ENCODE results near the gene MRPL52.

Gene MRPL52

DNA sequence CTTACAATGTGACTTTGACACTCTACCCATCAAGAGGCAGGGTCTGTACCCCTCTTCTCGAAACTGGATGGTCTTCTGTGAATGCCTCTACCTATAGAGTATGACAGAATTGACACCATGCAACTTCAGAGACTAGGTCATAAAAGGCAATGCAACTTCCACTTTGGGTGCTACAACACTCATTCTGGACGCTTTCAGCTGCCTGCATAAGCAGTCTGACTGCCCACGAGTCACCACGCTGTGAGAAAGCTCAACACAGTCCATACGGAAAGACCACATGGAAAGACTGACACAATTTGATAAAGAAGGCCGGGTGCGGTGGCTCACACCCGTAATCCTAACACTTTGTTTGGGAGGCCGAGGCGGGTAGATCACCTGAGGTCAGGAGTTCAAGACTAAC is 29.3 kb upstream of the MRPL52 start:
- no peak for TF ChIP-seq CREB1 (IDR thresholded peaks at IDR 0.05; ENCODE audit: low read depth)
- TF ChIP-seq, protein P1, sequence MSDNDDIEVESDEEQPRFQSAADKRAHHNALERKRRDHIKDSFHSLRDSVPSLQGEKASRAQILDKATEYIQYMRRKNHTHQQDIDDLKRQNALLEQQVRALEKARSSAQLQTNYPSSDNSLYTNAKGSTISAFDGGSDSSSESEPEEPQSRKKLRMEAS (IDR thresholded peaks at IDR 0.05) = no peak
- TF ChIP-seq, protein P2, sequence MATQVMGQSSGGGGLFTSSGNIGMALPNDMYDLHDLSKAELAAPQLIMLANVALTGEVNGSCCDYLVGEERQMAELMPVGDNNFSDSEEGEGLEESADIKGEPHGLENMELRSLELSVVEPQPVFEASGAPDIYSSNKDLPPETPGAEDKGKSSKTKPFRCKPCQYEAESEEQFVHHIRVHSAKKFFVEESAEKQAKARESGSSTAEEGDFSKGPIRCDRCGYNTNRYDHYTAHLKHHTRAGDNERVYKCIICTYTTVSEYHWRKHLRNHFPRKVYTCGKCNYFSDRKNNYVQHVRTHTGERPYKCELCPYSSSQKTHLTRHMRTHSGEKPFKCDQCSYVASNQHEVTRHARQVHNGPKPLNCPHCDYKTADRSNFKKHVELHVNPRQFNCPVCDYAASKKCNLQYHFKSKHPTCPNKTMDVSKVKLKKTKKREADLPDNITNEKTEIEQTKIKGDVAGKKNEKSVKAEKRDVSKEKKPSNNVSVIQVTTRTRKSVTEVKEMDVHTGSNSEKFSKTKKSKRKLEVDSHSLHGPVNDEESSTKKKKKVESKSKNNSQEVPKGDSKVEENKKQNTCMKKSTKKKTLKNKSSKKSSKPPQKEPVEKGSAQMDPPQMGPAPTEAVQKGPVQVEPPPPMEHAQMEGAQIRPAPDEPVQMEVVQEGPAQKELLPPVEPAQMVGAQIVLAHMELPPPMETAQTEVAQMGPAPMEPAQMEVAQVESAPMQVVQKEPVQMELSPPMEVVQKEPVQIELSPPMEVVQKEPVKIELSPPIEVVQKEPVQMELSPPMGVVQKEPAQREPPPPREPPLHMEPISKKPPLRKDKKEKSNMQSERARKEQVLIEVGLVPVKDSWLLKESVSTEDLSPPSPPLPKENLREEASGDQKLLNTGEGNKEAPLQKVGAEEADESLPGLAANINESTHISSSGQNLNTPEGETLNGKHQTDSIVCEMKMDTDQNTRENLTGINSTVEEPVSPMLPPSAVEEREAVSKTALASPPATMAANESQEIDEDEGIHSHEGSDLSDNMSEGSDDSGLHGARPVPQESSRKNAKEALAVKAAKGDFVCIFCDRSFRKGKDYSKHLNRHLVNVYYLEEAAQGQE (IDR thresholded peaks at IDR 0.05; ENCODE audit: low read depth) = no peak

DNA sequence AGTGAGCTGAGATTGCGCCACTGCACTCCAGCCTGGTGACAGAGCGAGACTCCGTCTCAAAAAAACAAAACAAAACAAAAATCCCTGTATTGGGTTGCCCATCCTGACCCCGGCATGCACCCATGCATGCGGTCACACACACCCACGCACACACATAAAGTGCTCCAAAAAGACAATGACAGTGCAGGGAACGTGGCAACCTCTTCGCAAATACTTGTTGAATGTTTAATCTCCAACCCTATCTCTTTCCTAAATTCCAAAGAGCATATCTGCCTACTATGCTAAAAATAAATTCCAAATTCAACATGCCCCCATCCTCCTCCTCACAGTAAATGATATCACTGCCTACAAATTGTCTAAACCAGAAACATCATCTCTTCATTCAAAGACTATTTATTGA is 28.0 kb upstream of the MRPL52 start:
- TF ChIP-seq NFIC (IDR thresholded peaks at IDR 0.05) = no peak
- TF ChIP-seq CREB1 (IDR thresholded peaks at IDR 0.05; ENCODE audit: low read depth) = no peak
- TF ChIP-seq CEBPB (IDR thresholded peaks at IDR 0.05) = no peak
- no peak for TF ChIP-seq EP300 (IDR thresholded peaks at IDR 0.05; ENCODE audit: borderline replicate concordance)
- no peak for TF ChIP-seq YY1 (IDR thresholded peaks at IDR 0.05; ENCODE audit: low read depth)
- no peak for TF ChIP-seq EGR1 (IDR thresholded peaks at IDR 0.05)
- TF ChIP-seq, protein P1 (IDR thresholded peaks at IDR 0.05) = no peak
- no peak for TF ChIP-seq FOXM1 (IDR thresholded peaks at IDR 0.05; ENCODE audit: borderline replicate concordance, low read depth)
- TF ChIP-seq, protein P2 (IDR thresholded peaks at IDR 0.05; ENCODE audit: low read depth) = no peak
- no peak for TF ChIP-seq TEAD4 (IDR thresholded peaks at IDR 0.05)
- TF ChIP-seq, protein P3, sequence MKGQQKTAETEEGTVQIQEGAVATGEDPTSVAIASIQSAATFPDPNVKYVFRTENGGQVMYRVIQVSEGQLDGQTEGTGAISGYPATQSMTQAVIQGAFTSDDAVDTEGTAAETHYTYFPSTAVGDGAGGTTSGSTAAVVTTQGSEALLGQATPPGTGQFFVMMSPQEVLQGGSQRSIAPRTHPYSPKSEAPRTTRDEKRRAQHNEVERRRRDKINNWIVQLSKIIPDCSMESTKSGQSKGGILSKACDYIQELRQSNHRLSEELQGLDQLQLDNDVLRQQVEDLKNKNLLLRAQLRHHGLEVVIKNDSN (IDR thresholded peaks at IDR 0.05) = no peak
- TF ChIP-seq TCF12 (IDR thresholded peaks at IDR 0.05; ENCODE audit: low read depth) = no peak
- TF ChIP-seq TAF1 (IDR thresholded peaks at IDR 0.05; ENCODE audit: low read depth) = no peak
- no peak for TF ChIP-seq ZBTB7A (IDR thresholded peaks at IDR 0.05; ENCODE audit: low read depth)
- TF ChIP-seq RAD21 (IDR thresholded peaks at IDR 0.05; ENCODE audit: low read depth) = no peak

DNA sequence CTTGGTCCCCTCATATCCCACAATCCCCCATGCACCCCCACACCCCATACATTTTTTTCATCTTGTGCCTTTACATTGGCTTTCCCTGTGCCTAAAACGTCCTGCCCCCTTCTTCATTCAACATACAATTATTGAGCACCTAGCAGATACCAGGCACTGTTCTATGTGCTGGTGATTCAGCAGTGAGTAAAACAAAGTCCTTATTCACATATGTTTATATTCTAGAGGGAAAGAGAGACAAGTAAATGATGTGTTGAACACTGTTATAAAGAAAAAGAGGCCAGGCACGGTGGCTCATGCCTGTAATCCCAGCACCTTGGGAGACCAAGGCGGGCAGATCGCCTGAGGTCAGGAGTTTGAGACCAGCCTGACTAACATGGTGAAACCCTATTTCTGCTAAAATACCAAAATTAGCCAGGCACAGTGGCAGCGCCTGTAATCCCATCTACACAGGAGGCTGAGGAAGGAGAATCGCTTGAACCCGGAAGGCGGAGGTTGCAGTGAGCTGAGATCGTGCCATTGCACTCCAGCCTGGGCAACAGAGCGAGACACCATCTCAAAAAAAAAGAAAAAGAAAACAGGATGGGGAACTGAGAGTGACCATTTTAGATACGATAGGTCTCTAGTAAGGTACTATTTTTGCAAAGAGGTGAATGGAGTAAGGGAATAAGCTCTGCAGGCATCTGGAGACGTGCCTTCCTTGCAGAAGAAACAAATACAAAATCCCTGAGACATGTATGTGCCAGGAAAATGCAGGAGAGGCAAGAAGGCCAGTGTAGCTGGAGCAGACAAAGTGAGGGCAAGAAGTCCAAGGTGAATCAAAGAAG is 26.6 kb upstream of the MRPL52 start:
- TF ChIP-seq TCF12 (IDR thresholded peaks at IDR 0.05; ENCODE audit: low read depth) = no peak
- TF ChIP-seq CEBPB (IDR thresholded peaks at IDR 0.05) = no peak
- TF ChIP-seq ZBTB7A (IDR thresholded peaks at IDR 0.05; ENCODE audit: low read depth) = no peak
- TF ChIP-seq RAD21 (IDR thresholded peaks at IDR 0.05; ENCODE audit: low read depth) = no peak
- TF ChIP-seq, protein P1 (IDR thresholded peaks at IDR 0.05) = no peak
- TF ChIP-seq TEAD4 (IDR thresholded peaks at IDR 0.05) = no peak
- TF ChIP-seq, protein P3 (IDR thresholded peaks at IDR 0.05) = no peak
- TF ChIP-seq EGR1 (IDR thresholded peaks at IDR 0.05) = no peak
- no peak for TF ChIP-seq TAF1 (IDR thresholded peaks at IDR 0.05; ENCODE audit: low read depth)
- TF ChIP-seq, protein P2 (IDR thresholded peaks at IDR 0.05; ENCODE audit: low read depth) = no peak
- no peak for TF ChIP-seq EP300 (IDR thresholded peaks at IDR 0.05; ENCODE audit: borderline replicate concordance)
- TF ChIP-seq CREB1 (IDR thresholded peaks at IDR 0.05; ENCODE audit: low read depth) = no peak
- no peak for TF ChIP-seq YY1 (IDR thresholded peaks at IDR 0.05; ENCODE audit: low read depth)
- TF ChIP-seq NFIC (IDR thresholded peaks at IDR 0.05) = no peak
- no peak for TF ChIP-seq FOXM1 (IDR thresholded peaks at IDR 0.05; ENCODE audit: borderline replicate concordance, low read depth)

DNA sequence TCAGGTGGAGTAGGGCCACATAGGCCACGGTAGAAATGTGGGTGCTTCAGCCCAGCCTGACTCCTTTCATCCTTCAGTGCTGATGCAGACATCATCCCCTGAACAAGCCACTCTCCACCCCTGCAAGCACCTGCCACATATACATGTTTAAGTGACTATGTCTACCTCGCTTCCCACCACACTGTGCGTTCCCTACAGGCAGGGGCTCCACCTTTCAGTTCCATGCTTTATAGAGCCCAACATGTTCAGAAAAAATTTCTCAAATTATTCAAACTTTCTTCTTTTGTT is 26.1 kb upstream of the MRPL52 start:
- TF ChIP-seq TCF12 (IDR thresholded peaks at IDR 0.05; ENCODE audit: low read depth) (no peak), NFIC (IDR thresholded peaks at IDR 0.05) (no peak), CREB1 (IDR thresholded peaks at IDR 0.05; ENCODE audit: low read depth) (no peak), RAD21 (IDR thresholded peaks at IDR 0.05; ENCODE audit: low read depth) (no peak), TAF1 (IDR thresholded peaks at IDR 0.05; ENCODE audit: low read depth) (no peak), ZBTB7A (IDR thresholded peaks at IDR 0.05; ENCODE audit: low read depth) (no peak), TEAD4 (IDR thresholded peaks at IDR 0.05) (no peak), FOXM1 (IDR thresholded peaks at IDR 0.05; ENCODE audit: borderline replicate concordance, low read depth) (no peak), EP300 (IDR thresholded peaks at IDR 0.05; ENCODE audit: borderline replicate concordance) (no peak), EGR1 (IDR thresholded peaks at IDR 0.05) (no peak), YY1 (IDR thresholded peaks at IDR 0.05; ENCODE audit: low read depth) (no peak), CEBPB (IDR thresholded peaks at IDR 0.05) (no peak)
- TF ChIP-seq, protein P3 (IDR thresholded peaks at IDR 0.05) = no peak
- TF ChIP-seq, protein P2 (IDR thresholded peaks at IDR 0.05; ENCODE audit: low read depth) = no peak
- TF ChIP-seq, protein P1 (IDR thresholded peaks at IDR 0.05) = no peak
